ENCODE measurements around the gene GPR146. TPM values are rescaled to one million over a fixed set of nuclear protein-coding genes. Genes with fewer than 3 reads are reported as not detected.
A peak's percentile ranks its signal among the peaks of the same experiment; 100 is the strongest.
"Not testable (repeated sequence)": the region's sequence is repeated elsewhere in the genome, so short reads cannot be mapped to it uniquely, and the experiment has no call there.

GPR146 gene
- polyA plus RNA-seq, 3 donors, result 2.8 to 5.9 (median 3.2) TPM

DNA sequence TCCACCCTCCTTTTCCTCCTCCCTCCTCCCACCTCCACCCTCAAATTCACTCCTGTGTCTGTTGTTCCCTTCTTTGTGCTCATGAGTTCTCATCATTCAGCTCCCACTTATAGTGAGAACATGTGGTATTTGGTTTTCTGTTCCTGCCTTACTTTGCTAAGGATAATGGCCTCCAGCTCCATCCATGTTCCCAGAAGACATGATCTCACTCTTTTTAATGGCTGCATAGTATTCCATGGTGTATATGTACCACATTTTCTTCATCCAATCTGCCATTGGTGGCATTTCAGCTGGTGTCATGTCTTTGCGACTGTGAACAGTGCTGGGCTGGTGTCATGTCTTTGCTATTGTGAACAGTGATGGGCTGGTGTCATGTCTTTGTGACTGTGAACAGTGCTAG lies 9.6 kb upstream of the GPR146 start:
- DNase-seq (ENCODE audit: extremely low read depth in 1 of 11, low read depth in 9 of 11, low spot score in 4 of 11), result not testable (repeated sequence)

DNA sequence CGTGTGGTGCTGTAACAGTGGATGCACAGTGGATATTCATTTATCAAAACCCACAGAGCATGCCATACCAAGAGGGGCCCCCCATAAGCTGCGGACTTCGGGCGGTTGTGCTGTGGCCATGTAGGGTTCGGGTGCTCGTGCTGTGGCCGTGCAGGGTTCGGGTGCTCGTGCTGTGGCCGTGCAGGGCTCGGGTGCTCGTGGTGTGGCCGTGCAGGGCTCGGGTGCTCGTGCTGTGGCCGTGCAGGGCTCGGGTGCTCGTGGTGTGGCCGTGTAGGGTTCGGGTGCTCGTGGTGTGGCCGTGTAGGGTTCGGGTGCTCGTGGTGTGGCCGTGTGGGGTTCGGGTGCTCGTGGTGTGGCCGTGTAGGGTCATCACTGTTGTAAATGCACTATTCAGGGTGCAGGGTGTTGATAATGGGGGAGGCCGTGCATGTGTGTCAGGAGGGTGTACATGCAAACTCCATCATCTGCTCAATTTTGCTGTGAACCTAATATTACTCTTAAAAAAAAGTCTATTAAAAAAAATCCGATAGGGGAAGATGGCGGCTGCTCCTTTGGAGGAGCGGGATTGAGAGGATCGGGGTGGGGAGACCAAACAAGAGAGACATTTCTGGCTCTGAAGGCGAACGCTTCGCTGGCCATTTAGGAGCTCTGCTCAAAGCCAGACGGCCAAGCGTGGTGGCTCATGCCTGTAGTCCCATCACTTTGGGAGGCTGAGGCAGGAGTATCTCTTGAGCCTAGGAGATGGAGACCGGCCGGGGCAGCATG lies 8.0 kb upstream of the GPR146 start:
- not testable (repeated sequence) for DNase-seq (ENCODE audit: extremely low read depth in 1 of 11, low read depth in 9 of 11, low spot score in 4 of 11)

DNA sequence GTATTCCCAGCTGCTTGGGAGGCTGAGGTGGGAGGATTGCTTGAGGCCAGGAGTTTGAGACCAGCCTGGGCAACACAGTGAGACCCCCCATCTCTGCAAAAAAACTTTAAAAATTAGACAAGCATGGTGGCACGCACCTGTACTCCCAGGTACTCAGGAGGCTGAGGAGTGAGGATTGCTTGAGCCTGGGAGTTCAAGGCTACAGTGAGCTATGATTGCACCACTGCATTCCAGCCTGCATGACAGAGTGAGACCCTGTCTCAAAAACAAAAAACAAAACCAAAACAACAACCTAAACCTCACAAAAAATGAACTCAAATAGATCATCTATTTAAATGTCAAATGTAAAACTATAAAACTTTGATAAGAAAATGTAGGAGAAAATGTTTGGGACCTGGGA lies 4.1 kb upstream of the GPR146 start:
- not testable (repeated sequence) for DNase-seq (ENCODE audit: extremely low read depth in 1 of 11, low read depth in 9 of 11, low spot score in 4 of 11)

DNA sequence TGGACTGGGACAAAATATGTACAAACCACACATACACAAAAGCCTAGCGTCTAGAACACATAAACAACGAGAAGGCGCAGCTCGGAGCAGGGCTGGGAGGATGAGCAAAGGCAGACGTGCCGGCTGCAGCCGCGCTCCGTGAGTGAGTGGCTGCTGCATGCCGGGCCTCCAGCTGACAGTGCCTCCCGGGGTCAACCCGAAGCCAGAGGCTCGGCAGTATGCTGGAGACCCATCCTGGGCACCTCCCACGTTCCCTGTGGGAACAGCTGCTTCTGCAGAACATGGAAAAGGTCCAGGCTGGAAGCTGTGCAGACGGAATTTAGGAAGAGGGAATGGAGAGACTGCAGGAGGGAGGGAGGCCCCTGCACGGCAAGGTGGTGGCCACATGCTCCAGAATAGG lies 3.6 kb upstream of the GPR146 start:
- DNase-seq (ENCODE audit: extremely low read depth in 1 of 11, low read depth in 9 of 11, low spot score in 4 of 11), result peak in 2 of 11 donors; percentile 47 to 60

DNA sequence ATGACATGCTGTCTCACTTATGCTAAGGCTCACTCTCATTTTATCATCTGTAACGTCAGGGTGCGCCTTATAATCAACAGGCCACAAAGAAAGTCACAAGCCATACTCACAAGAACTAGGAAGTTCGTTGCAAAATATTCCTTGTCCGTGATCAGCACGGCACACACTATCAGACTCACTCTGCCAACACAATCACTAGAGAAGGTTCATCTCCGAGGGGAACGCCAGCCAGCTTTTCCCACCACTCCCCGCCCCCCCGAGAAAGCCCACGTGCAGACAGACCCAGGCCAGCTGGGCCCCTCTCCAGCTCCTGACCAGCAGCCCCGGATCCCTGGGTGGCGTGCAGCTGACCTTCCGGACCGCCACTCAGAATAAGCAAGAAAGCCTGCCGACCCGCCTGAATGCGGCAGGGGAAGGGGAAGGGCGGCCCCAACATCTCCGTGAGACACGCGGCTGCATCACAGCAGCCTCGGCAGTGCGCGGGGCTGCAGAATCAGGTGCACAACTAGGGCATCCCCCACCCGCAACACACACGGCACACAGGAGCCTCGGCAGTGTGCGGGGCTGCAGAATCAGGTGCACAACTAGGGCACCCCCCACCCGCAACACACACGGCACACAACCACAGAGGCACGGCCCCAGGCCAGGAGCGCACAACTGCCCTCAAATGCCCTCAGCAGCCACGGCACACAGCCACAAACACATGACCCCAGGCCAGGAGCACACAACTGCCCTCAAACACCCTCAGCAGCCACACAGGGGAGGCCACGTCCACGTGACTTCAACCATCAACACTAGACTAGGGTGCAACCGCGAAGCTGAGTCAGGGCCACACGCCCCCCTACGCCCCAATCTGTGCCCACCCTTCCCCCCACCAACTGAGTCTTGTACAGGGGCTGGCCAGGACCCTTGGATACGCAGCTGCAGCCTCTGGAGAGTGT lies 2.5 kb upstream of the GPR146 start:
- DNase-seq (ENCODE audit: extremely low read depth in 1 of 11, low read depth in 9 of 11, low spot score in 4 of 11), result no peak

DNA sequence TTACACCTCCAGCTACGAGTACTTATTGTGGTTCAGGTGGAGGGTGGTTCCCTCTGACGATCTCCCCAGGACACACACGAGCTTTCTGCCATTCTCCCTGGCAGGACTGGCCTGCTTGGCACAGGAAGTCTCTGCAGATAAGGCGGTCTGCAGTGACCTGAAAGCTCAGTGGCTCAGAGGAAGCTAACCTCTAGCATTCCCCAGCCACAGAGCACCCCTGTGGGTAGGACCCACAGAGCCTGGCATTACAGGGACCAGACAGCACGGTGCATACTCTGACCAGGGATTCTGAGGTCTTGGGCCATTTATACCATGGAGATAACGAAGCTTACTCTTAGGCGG lies 1.9 kb upstream of the GPR146 start:
- no peak for DNase-seq (ENCODE audit: extremely low read depth in 1 of 11, low read depth in 9 of 11, low spot score in 4 of 11)

DNA sequence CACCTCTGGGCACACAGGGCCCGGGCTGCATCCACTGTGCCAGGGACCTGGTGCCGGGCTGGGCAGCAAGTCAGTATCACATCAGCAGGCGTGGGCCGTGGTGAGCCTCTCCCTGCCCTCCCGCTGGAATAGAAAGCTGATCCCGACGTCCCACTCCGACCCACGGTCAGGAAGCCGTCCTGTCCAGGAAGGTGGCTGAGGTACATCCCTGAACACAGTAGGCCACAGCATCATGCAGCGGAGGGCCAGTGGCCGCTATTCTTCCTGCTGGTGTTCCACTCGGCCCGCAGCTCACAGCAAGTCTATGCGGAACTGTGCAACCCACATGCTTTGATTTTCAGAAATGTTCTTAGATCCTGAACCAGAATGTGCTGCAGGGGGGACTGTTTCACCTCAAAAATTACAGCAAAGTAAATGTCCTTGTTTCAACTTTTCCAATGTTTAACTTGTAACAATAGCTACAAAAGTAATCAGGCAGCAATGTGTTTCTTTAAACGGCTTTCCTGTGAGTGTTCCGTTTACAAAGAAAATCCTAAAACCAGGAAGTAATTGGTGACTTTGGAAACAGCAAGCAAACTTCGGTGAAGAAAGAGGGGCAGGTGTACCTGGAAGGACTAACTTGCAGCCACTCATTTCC lies 676 bp upstream of the GPR146 start:
- no peak for DNase-seq (ENCODE audit: extremely low read depth in 1 of 11, low read depth in 9 of 11, low spot score in 4 of 11)

DNA sequence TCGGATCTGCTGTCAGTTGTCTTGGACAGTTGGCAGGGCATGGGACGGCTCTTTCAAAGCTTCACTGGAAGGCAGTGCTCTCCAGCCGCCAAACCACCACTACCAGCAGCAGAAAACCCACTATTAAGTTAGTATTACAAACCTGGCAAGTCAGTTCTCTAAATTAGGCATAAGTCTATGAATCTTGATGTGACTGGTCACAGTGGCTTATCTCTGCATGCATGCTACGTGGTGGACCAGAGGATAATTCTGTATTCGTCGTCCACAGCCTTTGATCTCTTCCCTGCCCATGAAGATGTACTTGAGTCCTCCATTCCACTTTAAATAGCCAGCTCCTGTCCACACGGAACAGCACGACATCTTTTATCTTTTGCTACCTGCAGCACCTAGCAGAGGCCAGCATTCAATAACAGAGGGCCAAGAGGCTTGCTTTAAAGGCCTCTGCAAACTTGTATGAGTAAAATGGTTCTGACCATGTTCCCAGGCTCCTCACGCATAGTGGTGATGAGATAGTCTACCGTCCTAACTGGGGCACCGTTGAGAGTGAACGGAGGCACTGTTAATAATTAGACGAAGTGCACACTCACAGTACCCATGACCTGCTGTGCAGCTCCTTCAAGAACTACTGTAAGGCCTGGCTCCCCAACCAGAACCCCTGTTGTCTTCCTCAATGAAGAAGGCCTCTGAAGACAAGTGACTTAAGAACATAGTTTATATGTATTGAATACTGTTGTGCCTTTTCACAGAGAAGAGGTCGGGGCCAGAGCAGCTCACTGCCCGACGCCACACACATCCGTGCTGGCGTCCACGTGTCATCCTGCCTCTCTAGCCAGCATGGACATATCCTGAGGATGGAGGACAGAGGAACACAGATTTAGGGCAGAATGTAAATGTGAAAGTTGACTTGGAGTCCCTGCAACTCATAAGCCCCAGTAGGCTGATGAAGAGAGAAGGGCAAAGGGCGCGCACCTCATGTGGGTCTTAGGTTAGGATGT lies 1.0 kb downstream of the GPR146 start:
- DNase-seq (ENCODE audit: extremely low read depth in 1 of 11, low read depth in 9 of 11, low spot score in 4 of 11), result no peak

DNA sequence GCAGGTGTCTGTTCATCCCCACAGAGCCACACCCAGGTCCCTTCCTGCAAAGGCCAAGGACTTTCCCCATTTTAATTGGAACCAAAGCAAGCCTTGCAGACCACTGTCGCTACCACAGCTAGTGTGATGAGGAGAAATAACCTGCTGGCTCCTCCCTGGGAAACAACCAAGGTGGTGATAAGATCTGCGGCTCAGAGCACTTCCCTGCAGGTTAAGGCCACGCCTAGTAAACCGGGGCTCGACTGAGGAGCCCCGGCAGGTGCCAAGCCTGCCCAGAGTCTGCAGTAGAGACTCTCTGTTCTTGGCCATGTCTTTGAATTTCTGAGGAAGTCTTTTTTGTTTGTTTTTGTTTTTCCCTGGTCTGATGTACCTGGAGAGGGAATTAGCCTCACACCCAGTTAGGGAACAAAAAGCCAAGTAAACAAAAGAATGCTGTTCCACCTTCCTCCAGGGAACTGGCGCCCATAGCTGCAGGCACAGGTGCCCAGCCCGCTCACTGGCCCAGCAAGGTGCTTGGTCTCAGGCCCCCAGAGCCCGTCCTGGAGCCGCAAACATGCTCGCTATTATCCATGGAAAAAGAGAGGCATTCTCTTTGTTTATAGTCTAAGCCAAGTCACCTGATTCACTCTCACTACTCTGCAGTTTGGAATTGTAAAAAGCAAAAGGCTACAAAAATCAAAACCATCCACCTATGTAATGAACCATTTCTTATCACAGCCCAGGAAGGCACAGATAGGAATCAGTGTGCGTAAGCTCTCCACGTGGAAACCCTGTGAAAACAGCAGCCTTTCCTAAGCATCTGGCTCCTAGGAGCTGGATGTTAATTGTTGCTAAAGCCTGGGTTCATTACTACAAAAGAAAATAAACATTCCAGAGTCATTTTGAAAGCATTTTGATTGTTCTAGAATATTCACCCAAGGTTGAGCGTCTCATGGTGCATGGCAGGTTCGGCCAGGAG lies 2.7 kb downstream of the GPR146 start:
- DNase-seq (ENCODE audit: extremely low read depth in 1 of 11, low read depth in 9 of 11, low spot score in 4 of 11), result no peak

DNA sequence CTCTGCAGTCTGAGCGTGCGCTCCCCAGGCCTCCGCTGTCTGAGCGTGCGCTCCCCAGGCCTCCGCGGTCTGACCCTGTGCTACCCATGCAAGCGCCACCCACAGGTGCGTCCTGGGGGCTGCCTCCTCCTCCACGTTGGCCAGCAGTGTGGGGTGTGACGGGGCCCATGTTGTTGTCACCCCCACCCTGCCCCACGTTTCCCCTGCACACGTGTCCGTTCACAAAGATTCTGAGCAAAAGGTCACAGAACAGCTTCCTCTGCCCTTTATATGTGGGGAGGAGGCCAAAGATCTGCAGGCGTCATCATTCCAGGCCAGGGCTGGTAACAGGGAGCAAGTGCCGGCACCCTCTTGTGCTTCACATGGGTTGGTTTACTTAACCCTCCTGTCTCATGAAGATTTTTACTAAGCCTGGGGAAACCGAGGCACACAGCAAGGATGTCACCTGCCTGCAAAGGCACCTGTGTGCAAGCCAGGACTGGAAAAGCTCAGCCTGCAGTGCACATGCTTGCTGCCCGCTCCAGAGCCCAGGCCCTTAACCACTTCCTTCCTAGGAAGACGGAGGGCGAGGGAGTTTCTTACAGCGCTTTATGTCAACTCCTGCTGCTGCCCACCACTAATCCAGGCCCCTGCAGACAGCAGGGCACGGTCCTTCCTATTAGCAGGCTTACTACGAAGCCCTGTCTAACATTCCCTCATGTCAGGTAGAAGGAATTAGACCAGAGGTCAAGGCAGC lies 4.8 kb downstream of the GPR146 start:
- no peak for DNase-seq (ENCODE audit: extremely low read depth in 1 of 11, low read depth in 9 of 11, low spot score in 4 of 11)

DNA sequence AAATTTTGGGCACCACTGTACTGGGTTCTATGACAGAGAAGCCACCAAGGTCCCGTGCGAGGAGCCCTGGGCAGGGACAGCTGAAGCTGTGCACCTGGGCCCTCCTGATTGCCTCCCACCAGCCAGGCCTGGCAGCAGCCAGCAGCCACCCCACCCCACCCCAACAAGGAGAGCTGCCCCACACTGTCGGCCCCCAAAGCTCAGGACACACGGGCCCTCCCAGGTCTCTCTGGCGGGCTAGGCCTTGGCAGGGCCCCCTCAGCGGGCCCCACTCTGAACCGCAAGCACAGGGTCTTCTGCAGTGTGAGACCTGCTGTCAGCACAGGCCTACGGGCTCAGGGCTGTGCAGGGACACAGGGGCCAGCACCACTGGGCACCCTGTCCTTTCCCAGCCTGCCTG lies 5.5 kb downstream of the GPR146 start:
- DNase-seq (ENCODE audit: extremely low read depth in 1 of 11, low read depth in 9 of 11, low spot score in 4 of 11), result no peak

DNA sequence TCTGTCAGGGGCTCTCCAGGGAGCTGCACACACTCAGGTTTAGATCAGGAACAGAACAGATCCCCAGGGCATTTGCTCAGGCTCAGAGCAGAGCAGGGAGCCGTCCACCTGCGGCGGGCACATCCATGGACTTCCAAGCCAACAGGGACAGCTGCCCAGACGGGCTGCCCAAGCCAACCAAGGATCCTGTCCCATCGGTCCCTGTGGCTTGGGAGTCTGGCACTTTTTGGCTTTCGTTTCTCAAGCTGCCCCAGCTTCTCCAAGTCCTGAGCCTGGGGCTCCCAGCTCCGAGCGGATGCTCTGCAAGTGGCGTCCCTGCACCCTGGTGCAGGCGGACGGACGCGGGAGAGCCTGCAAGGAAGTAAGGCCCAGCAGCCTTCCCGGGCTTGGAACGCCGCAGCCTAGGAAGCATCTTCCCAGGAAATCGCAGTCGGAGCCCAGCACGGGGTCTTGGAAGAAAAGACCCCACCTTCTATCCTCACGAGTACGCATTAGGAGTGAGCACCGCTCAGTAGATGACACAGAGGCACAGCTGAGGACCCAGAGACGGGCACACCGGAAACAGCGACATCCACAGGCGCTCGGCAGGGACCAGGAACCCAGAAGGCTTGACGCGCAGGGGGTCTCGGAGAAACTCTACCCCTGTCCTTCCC lies 6.0 kb downstream of the GPR146 start:
- DNase-seq (ENCODE audit: extremely low read depth in 1 of 11, low read depth in 9 of 11, low spot score in 4 of 11), result no peak

DNA sequence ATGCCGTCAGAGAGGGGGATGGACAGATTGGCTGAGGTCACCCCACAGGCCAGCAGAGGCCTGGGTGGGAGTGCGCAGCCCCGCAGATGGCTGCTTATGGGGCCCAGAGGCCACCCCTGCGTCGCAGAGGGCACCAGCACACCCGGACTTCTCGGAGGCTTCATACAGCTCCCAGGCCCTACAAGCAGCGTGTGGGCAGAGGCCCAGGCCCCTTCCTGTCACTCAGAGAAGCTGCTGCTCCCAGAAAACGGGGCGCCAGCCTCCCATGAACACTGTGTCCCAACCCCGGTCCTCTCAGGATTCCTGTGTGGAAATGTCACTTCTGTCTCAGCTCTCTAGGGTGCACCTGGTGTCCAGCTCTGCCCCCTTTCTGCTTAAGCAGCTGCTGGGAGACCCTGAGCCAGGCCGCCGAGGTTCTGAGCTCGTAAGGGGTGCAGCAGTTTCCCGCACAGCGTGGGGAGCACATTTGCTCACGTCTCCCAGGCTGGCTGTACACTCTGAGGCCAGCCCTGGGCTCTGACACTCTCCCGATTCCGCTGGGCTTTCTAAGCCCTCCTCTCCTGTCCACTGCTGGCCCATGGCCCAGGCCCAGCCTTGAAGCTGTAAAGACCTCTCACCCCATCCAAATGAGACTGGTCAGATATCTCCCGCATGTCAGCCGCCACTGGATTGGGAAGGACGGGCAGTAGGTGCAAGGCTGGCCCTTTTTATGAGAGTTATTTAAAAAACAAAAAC lies 6.8 kb downstream of the GPR146 start:
- DNase-seq (ENCODE audit: extremely low read depth in 1 of 11, low read depth in 9 of 11, low spot score in 4 of 11), result no peak

DNA sequence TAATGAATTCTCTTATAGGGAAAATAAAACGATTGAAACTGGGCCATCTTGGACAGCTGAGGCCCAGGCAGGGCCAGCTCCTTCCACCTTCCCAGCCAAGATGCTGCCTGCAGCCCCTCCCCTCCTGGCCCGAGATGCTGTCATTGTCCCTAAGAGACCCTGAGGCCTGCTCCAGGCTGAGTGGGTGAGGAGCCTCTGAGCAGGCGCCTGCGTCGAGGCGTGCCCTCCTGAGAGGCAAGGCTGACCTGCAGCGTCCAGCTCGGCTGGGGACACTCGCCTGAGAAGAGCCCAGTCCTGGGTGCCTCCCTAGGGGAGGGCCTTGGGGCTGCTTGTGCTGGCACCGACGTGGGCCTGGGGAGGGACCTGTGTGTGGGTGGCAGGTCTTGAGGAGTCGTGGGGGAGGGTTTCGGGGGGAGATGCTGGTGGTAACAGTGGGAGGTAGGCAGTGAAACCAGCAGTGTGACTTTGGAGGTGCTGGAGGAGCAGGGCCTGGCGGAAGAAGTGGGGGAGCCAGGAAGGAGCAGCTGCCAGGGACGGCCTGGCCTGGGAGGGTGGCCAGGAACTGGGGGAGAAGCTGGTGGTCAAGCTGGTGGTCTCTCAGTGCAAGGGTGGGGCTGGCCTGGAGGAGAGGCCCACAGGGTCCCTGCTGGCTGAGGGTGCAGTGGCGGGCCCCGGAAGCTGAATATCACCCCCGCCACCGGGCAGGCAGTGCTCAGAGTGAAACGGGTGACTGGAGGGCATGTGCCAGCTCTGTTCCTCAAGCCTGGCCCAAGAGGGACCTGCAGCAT lies 7.9 kb downstream of the GPR146 start:
- DNase-seq (ENCODE audit: extremely low read depth in 1 of 11, low read depth in 9 of 11, low spot score in 4 of 11), result no peak

DNA sequence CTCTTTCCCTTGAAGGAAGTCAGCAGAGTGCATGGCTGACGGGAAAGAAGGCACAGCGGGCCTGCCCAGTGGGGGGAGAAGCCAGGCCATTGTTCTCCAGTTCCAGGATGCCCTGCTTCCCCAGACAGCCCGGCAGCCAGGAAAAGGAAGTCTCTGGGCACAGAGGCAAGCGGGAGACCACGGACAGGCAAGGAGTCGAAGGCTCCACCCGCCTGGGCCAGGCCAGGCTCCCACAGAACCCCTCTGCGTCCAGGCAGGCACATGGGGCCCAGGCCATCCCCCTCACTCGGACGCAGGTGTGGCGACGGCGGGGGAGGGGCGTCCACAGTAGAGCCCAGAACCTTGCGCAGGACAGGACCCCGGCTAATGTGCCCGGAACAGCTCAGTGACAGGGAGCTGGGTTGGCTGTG lies 8.7 kb downstream of the GPR146 start:
- DNase-seq (ENCODE audit: extremely low read depth in 1 of 11, low read depth in 9 of 11, low spot score in 4 of 11), result no peak

Data from renal cortex interstitium (tissue), 11 donors.